NCI-H1436 (cell line): ENCODE measurements around the gene LIN7A.
A peak's percentile ranks its signal among the peaks of the same experiment; 100 is the strongest.

ENCODE experiments used
- DNase-seq: peaks from one replicate; lab custom pipeline; 2025; lab: John Stamatoyannopoulos, UW

Gene LIN7A

DNA sequence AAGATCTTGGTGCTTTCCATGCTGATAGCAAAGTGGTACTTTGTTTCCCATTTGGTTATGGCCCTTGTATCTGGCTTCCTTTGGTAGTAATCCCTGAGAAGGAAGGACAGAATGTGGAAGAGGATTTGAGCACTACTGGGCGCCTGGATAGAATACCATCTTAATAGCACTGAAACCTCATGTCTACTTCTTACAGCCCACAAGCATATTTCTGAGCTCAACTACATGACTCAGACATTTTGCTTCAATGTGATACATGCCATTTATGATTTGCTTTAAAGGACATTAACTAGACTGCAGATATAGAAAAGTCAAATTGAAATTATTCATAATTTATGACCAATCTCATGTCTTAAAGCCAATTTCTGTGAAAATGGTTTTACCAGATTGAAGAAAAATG is 80.4 kb downstream of the LIN7A start:
- DNase-seq = no peak

DNA sequence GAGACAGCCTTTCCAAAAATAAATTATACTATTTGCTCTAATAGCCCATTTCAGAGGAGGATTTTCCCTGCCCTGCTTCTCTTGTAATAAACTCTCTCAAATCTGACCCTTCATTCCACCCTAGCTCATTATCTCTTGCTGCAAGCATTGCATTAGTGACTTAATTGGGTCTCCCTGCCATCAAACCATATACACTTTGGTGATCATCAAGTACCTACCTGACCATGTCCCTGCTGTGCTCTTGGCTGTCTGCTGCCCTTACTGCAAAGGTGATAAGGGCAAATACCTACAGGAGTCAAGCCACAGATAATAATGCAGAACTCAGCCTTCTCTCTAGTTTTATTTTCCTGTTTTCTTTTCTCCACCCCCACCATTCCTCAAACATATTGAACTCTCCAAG is 88.4 kb downstream of the LIN7A start:
- no peak for DNase-seq

DNA sequence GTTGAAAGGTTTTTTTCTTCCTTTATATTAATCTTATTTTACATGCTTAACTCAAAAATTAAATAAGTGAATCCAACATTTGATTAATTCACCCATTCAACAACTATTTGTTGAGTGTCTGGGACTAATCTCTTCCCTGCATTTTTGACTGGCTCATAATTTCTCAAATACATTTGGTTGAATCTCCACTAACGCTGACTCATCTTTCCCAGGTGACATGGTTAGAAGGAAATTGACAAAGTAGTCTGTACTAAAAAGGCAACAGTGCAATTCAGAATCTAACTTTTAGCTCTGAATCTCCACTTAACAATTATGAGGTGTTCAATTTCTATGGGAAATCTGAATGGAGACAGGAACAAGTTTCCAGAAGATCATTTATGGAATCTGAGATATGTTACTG is 88.9 kb downstream of the LIN7A start:
- DNase-seq = no peak

DNA sequence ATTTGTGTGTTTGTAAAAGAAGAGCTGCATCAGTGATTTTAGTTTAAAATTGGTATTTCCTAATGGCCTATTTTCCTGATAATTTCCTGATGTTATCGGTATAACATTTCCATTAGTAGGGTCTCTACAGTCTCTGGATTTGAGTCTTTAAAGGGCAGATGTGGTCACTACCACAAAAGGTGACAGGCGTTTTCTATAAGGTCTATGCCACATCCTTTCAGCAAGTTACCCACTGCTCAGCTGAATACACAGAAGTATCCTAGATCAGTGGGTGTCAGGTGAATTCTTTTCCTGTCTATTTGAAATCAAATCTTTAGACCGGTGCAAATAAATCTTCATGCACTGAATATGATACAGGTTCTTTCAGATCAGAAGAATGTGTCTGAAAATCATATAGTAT is 90.2 kb downstream of the LIN7A start:
- DNase-seq = no peak

DNA sequence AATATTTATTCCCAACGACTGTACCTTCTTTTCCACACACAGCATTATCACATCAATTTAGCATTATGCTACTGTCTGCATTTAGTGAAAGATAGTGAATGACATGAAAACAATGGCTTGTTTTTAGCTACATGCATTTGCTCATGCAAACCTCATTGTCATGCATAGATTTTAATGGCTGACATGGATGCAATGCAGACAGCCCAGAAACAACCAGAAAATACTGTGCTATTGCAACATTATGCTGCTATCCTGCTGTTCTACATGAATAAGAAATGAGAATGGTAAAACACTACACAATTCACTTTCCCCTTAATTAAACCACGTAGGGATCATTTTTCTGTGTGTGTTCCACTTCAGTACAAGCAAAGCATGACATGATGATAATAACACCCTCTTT is 90.8 kb downstream of the LIN7A start:
- peak; percentile 36 for DNase-seq

DNA sequence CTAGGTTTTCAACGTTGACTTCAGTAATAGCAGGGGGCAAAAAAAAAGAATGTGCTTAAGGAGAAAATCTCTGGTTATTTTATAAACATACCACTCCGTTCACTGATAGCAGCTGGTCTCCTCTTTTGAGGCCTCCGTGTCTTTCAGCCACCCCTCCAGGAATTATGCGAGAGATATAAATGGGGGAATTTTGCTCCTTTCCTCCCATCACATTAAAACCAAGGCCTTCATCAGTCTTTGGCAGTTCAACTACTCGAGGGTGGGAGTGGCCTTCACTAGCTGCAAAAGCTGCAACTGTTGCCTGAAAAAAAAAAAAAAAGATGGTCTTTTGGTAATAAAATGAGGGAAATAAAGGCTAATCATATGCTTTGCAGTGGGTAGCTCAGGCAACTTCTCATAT is 92.1 kb downstream of the LIN7A start:
- DNase-seq = no peak

DNA sequence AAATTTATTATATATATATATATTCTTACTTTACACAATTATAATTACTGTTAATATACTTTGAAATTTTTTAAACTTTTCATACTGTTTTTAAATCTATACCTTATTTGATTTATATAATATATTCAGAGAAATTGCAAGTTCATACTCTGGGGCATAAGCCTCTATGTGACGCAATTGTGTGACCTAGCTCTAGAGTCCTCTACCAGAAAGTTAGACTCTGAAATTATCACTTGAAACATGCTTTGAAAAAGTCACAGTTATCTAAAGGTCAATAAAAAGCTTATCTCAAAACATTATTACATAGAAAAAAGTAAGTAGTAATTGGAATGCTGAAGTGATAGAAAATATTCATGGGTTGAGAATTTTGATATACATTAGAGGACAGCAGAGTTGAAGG is 93.8 kb downstream of the LIN7A start:
- DNase-seq = no peak

DNA sequence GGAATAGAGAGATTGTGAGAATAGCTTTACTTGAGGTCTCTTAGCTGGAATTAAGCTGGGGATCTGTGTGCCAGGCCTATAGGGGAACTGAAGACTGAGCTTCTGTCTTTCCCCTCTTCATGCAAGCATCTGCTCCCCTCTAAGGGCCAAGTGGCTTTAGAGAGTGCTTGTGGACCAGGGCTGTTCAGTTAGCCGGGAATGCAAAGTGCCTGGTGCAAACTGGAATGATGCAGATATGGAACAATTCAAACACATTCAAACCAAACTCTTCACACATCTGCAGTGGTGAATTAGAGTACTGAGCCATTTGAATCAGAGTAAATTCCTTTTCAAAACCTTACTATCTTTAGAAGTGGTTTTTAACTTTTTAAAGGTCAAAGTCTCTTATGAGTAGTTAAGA is 99.0 kb downstream of the LIN7A start:
- DNase-seq = no peak

DNA sequence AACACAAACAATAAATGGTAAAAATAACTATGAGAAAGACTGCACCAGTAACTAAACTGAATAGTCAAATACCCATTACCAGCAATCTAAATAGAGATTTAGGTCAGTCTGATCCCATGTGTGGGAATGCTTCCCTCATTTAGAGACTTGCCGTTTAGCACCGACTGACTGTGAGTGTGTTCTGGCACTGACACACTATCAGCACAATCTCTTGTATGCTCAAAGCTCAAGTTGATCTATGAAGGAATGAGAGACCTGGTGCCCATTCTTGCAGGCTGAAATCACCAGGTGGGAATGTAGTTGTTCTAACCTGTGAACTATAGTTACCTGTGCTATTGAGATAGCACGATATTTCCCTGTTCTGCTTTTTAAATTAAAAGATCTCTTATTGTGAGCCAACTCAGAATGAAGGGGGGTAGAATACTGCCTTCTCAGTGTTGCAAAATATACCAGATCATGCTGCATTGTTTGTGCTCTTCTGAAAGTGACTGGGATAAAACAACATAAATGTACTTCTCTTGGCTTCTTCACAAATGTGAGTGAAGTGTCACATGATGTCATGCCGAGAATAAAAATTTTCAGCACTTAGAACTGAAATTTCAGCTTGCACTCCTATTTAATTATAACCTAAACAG is 99.6 kb downstream of the LIN7A start:
- DNase-seq = no peak

DNA sequence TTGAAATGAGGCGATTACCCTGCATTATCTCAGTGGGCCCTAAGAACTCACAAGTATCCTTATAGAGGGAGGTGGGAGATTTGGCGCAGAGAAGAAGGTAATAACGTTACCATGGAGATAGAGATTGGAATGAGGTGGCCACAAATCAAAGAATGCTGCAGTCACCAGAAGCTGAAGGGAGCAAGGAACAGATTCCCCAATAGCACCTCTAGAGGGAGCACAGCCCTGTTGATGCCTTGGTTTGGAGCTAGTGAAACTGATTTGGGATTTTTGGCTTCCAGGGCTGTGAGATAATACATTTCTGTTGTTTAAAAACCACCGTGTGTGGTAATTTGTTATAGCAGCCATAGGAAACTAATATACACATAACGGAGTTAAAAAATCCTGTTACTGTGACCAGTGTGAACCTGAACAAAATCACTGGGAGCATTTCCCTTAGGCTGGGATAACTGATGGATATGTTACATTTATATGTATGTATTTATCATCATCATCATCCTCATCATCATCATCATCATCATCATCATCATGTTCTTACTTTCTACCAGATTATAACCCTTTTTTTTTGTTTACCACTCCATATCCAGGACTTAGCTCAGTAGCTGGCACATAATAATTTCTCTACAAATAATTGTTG is 100.3 kb downstream of the LIN7A start:
- peak; percentile 40 for DNase-seq

DNA sequence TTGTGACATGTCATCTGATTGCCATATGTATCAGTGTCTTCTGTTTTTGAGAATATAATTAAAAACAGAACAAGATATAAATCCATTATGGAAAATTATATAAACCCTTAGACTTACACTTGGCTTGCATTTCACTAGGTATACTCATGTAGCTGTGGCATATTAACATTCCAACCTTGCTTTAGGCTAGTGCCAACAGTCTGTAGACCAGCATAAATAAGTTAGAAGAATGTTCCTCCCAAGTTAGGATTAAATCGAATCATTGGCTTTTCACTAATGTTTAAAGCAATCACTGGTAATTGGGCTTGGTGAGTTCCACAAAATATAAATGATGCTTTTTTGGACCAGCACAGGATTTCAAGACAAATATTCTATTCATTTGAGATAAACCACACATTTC is 103.0 kb downstream of the LIN7A start:
- DNase-seq = no peak

DNA sequence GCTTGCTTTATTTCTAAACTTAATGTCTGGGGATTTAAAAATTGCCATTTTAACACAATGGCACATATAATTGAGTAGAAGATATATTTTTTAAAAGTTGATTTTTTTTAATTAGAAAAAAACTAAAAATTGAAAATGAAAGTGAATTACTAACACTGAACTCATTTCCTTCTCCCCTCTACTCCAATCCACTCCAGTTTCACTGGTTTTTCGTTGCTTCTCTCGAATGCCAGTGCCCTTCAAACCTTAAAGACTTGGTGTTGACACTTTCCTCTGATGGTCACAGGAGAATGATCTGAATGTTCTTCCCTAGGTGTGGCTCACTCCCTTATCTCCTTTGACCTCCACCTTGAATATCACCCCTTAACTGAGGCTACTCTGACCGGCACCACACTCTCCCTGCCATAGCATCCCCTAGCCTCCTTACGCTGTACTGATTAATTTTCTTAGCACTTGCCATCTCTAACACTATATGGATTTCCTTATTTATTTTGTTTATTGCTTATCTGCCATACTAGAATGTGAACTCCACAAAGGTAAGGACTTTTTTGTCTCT is 107.1 kb downstream of the LIN7A start:
- DNase-seq = no peak

DNA sequence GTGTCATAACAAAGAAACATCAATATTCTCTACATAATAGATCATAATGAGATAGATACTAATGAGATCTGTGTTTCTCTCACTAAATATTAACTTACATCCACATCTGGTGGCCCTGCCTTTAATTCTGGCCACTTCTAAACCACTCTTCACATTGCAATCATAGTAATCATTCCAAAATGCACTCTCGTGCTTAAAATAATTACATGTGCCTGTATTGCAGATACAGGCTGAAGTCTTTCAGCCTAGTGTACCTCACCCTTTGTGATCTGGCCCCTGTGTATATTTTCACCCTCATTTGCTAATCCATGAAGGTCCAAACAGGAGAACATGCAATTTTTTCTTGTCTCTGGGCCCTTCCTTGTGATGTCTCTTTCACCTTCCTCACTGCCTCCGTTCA is 108.0 kb downstream of the LIN7A start:
- DNase-seq = no peak

DNA sequence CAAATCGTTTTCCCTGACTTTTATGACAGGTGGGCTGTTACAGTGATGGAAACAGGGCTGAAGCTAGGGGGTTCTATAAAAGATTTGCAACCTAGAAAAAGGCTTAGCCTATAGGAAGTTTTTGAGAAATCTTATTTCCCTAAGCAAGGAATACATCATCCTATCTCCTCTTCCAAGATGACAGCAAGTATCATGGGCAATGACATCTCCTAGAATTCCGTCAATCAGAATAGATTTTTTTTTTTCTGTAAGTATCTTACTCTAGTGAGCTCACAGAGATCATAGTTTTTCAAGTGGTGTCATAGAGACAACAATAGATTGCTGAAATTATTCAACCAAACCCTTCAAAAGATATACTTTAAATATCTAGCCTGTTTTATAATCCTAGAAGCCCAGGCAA is 112.2 kb downstream of the LIN7A start:
- DNase-seq = no peak

DNA sequence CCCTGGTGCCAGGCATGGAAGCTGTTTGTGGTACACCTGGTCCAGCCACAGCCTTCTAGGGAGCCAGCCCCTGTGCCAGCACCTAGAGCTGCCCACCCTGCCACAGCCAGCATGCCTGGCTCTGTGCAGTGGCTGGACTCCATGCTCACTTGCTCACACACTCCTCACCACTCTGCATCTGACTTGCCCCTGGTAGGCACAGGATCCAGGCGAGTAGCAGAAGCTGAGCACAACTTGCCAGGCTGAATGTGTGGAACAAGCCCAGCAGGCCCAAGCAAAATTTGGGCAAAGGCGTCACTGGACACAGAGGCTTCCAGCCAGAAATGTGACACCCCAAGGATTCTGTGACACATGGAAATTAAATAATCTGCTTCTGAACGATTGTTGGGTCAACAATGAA is 114.3 kb downstream of the LIN7A start:
- DNase-seq = no peak

DNA sequence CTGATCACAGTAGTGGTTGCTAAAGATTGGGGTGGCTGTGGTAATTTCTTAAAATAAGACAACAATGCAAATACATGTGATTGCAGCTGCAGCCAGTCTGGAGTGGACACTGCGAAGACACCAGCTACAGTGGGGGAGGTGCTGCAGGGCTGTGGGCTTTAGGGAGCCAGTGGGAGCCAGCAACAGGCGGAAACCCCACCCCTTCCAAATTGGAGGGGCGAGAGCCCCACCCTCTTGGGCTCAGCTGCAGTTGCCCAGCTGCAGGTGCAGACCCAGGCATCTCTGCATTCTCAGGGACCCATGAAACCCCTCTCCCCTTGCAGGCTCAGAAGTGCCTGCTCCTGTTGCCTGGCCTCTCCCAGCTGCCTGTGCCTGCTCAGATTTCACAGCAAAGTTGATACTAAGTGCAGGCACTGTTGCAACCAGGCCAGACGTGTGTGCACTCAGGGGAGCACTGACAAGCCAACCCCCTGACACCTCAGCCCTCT is 116.2 kb downstream of the LIN7A start:
- DNase-seq = no peak

DNA sequence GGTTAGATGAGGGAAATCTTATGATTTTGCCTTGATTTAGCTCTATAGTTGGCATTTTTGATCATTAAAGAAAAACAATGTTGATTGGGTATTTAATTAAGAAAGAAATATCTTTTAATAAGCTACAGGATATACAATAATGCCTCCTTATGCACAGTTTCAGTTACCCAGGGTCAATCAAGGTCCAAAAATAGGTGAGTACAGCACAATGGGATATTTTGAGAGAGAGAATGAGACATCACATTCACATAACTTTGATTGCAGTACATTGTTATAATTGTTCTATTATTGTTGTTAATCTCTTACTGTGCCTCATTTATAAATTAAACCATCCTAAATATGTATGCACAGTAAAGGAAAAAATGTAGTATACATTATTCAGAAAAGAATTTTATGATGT is 118.9 kb downstream of the LIN7A start:
- no peak for DNase-seq

DNA sequence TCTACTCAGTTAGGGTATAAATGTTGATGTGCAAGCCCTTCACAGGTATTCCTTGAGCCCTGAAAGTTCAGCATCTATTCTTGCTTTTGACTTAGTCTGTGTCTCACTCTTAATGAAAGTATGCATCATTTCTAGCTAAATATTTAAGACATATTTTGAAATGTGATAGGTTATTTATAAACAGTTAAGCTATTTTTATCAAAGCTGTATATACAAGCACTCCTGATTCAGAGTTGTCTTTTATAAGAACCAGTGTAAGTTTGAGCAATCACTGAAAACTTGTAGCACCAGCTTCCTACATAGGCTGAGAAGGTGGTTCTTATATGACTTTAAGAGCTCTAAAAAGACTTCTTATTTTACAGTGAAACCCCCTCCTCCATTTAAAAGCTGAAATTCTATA is 122.4 kb downstream of the LIN7A start:
- DNase-seq = no peak

DNA sequence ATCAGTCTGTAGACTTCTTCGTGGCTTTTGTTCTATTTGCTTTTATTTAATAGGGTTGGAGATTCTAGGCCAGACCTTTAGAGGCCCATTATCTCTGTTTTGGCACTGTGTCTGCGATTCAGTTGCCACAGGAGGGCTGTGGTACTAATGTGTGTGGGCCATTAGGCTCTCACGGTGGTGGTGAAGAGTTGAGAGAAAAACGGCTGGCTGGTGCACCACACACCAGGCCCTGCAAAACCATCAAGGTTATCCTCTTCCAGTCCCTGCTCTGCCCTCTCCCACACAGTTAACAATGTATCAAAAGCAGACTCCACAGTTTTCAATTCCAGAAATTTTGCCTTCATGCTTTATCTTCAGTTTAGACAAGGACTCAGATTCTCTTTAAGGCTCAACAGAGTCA is 123.3 kb downstream of the LIN7A start:
- DNase-seq = no peak

DNA sequence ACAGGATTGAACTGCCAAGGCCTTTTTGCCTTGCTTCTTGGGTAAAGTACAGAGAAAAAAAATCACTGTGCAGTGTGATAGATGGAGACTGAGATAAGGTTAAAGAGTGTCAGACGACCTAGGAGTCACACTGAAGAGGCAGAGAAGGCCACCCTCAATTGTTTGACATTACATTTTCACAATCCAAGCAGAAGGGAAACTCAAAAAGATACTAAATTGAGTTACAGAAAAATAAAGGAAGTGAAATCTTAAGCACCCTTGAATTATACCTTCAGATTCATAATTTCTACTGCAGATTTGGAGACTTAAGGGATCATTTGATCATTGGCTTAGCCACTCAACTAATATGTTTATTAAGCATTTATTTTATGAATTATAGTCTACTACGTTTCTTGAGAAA is 123.9 kb downstream of the LIN7A start:
- DNase-seq = no peak

DNA sequence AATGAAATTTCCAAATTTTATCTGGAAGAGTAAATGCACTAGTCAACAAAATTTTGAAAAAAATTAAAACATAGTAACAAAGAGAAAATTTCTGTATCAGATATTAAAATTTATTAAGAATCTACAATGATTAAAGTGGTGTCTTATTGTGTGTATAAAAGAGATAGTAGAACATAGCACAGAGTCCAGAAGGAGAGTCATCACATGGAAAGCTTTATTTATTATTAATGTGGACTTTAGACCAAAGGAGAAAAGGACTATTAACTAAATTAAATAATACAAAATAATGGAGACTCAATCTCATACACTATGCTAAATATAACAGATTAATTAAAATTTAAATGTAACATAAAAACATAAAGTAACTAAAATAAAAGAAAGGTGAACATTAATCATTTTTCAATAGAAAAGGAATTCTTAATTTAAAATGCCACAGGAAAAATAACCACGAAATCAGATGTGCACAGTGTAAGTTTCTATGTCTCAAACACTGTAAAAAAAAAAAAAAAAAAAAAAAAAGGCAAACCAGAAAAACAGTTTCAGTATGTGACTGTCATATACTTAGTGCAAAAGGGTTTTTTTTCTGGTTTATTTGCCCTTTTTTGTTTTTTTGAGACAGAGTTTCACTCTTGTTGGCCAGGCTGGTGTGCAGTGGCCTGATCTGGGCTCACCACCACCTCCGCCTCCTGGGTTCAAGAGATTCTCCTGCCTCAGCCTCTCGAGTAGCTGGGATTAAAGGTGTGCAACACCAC is 125.6 kb downstream of the LIN7A start:
- no peak for DNase-seq

DNA sequence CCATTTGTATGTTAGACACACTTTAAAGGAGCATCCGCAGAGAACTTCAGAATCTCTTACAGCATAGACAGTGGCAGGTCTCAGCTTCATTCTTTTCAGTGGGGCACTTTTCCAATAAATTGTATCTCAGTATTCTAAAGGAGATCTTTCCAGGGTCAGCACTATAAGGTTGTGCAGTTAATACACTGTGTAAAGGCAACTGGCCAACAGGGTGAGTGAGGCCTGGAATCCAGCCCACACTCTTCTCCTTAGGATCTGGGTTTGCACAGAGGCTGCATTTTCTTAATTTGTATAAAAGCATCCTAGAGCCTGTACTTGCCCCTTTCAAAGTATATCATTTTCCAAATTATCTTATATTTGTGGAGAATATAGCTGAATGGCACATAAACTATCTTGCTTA is 126.9 kb downstream of the LIN7A start:
- DNase-seq = no peak

DNA sequence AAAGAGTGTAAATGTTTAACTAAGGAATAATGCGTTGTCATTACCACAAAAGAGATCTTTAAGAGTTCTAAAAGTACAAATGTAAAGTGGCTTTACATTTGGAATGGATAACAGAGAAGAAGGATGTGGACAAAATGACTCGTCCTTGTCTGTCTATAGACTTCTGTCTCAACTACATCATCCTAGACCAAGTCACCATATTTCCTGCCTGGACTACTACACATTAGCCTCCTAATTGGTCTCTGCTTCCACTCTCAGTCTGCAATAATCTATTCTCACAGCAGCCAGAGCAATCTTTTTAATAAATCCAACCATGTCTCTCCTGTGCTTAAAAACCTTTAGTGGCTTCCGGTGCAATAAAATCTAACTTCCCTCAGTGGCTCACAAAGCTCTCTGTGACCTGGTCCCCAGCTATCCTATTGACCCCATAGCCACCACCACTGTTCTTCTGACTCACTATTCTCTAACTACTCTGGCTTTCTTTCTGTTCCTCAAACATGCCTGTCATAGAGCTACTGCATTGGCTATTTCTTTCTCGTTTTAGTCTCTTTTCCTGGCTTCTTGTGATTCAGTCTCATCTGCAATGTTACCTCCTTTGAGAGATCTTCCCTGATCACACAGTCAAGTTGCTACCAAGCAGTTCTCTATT is 130.0 kb downstream of the LIN7A start:
- DNase-seq = no peak
